ENCODE measurements around the gene JARID2. TPM values are rescaled to one million over a fixed set of nuclear protein-coding genes. Genes with fewer than 3 reads are reported as not detected.
A peak's percentile ranks its signal among the peaks of the same experiment; 100 is the strongest.

Gene JARID2
- total and polyA plus RNA-seq, 9 of the 15 experiments (the other 6 are each of a cell fraction or from before 2014, with no cell fraction given) = 5.0 to 29.0 (median 15.6) TPM

- TF ChIP-seq, protein P1, sequence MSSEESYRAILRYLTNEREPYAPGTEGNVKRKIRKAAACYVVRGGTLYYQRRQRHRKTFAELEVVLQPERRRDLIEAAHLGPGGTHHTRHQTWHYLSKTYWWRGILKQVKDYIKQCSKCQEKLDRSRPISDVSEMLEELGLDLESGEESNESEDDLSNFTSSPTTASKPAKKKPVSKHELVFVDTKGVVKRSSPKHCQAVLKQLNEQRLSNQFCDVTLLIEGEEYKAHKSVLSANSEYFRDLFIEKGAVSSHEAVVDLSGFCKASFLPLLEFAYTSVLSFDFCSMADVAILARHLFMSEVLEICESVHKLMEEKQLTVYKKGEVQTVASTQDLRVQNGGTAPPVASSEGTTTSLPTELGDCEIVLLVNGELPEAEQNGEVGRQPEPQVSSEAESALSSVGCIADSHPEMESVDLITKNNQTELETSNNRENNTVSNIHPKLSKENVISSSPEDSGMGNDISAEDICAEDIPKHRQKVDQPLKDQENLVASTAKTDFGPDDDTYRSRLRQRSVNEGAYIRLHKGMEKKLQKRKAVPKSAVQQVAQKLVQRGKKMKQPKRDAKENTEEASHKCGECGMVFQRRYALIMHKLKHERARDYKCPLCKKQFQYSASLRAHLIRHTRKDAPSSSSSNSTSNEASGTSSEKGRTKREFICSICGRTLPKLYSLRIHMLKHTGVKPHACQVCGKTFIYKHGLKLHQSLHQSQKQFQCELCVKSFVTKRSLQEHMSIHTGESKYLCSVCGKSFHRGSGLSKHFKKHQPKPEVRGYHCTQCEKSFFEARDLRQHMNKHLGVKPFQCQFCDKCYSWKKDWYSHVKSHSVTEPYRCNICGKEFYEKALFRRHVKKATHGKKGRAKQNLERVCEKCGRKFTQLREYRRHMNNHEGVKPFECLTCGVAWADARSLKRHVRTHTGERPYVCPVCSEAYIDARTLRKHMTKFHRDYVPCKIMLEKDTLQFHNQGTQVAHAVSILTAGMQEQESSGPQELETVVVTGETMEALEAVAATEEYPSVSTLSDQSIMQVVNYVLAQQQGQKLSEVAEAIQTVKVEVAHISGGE (CRISPR knock-in tag; IDR thresholded peaks at IDR 0.05) = peak in 1 of 3 experiments; percentile 72; a peak in 2 of 6 replicates
- TF ChIP-seq HDAC8 (tag; IDR thresholded peaks at IDR 0.05) (no peak), MNT (conservative IDR thresholded peaks at IDR 0.05) (peak; percentile 34 to 51), EP400 (IDR thresholded peaks at IDR 0.05) (peak; percentile 46; the same call in 1 of the 2 replicates), CAMTA2 (CRISPR knock-in tag; conservative IDR thresholded peaks at IDR 0.05) (no peak), RBM25 (IDR thresholded peaks at IDR 0.05; ENCODE audit: low read depth, low read length, severe bottlenecking) (no peak), ESRRB (CRISPR knock-in tag; IDR thresholded peaks at IDR 0.05; ENCODE audit: borderline replicate concordance) (no peak), ZBTB7A (IDR thresholded peaks at IDR 0.05; ENCODE audit: borderline replicate concordance, control insufficient read depth, low read depth, low read length) (peak; percentile 88), BDP1 (IDR thresholded peaks at IDR 0.05; ENCODE audit: insufficient read depth, insufficient read length) (no peak), RBM17 (IDR thresholded peaks at IDR 0.05; ENCODE audit: borderline replicate concordance, low read depth, low read length) (no peak), RERE (CRISPR knock-in tag; IDR thresholded peaks at IDR 0.05; ENCODE audit: borderline replicate concordance) (no peak), ZNF175 (CRISPR knock-in tag; IDR thresholded peaks at IDR 0.05; ENCODE audit: low read depth) (0 out of 2 replicates have a peak, but pooled peaks have one; percentile 51), ERF (CRISPR knock-in tag; IDR thresholded peaks at IDR 0.05) (0 out of 2 replicates have a peak, but pooled peaks have one; percentile 75)
Observed at GRCh38 chr6:15248451-15249370, 2.8 kb downstream of the JARID2 start (continued).

Measured in K562 (cell line).